IMR-90 (cell line): ENCODE data around the gene COL23A1. TPM values are rescaled to one million over a fixed set of nuclear protein-coding genes. Genes with fewer than 3 reads are reported as not detected.

Experiments used
- ATAC-seq: fragments of 200-7000 bp; cut with Tn5 transposase; 2 replicates; pipeline ENCODE4 v1.9.1; 2020; ENCODE audit warnings: low read depth, mild to moderate bottlenecking, moderate library complexity
- BruUV-seq: library from RNA; stranded (reverse); fragments of 400-500 nt; replicated peaks from 2 replicates; lab custom pipeline; 2021; lab: Mats Ljungman, UMichigan
- CTCF ChIA-PET: fragments of 300-600 bp; formaldehyde crosslinking; extraction: SDS; loops from one replicate; lab custom pipeline; 2021; ENCODE audit warnings: antibody characterized with exemption; lab: Yijun Ruan, JAX
- POLR2A ChIA-PET: fragments of 300-600 bp; sonication (Branson Sonifier 250); formaldehyde crosslinking; loops from one replicate; lab custom pipeline; 2022; ENCODE audit warnings: antibody characterized with exemption; ENCODE audit not compliant: unreplicated experiment; lab: Charles Lee
- DNase-seq: peaks from one replicate; pipeline ENCODE4 v3.0.0; 2013
- H2AFZ ChIP-seq: replicated peaks from 2 replicates; pipeline ENCODE3; 2013; ENCODE audit warnings: low read length, mild to moderate bottlenecking; ENCODE audit not compliant: poor library complexity
- H2AK5ac ChIP-seq: 2 replicates; pipeline ENCODE4 v1.6.1; 2013; ENCODE audit warnings: low read depth, low read length, inconsistent platforms
- H2AK9ac ChIP-seq: replicated peaks from 2 replicates; pipeline ENCODE3; 2013; ENCODE audit warnings: mild to moderate bottlenecking, low read depth, low read length, moderate library complexity; ENCODE audit not compliant: poor library complexity
- H2BK120ac ChIP-seq: 2 replicates; pipeline ENCODE4 v1.6.1; 2013; ENCODE audit warnings: low read depth, low read length, inconsistent platforms
- H2BK15ac ChIP-seq: 3 replicates; pipeline ENCODE4 v1.6.1; 2013; ENCODE audit warnings: low read depth, low read length, inconsistent platforms
- H2BK20ac ChIP-seq: 2 replicates; pipeline ENCODE4 v1.6.1; 2013; ENCODE audit warnings: low read depth, mild to moderate bottlenecking, inconsistent platforms, low read length, moderate library complexity
- H2BK5ac ChIP-seq: 2 replicates; pipeline ENCODE4 v1.6.1; 2013; ENCODE audit warnings: mild to moderate bottlenecking, low read depth, low read length, inconsistent platforms; ENCODE audit not compliant: poor library complexity, severe bottlenecking
- H3K14ac ChIP-seq: replicated peaks from 2 replicates; pipeline ENCODE4 v1.6.1; 2013; ENCODE audit warnings: low read depth, low read length, inconsistent platforms
- H3K18ac ChIP-seq: 2 replicates; pipeline ENCODE4 v1.6.1; 2013; ENCODE audit warnings: low read depth, low read length, control low read depth
- H3K23ac ChIP-seq: 2 replicates; pipeline ENCODE4 v1.6.1; 2013; ENCODE audit warnings: low read depth, low read length, inconsistent platforms
- H3K27ac ChIP-seq: 2 replicates; pipeline ENCODE4 v1.5.1; 2013; ENCODE audit warnings: mild to moderate bottlenecking, control low read depth, low read length; ENCODE audit not compliant: insufficient read depth
- H3K27me3 ChIP-seq: 2 replicates; pipeline ENCODE4 v1.6.1; 2013; ENCODE audit warnings: low read length; ENCODE audit not compliant: control insufficient read depth, insufficient read depth
- H3K36me3 ChIP-seq: 2 replicates; pipeline ENCODE4 v1.6.1; 2013; ENCODE audit warnings: low read length, mixed read lengths; ENCODE audit not compliant: control insufficient read depth, insufficient read depth
- H3K4ac ChIP-seq: 2 replicates; pipeline ENCODE4 v1.6.1; 2013; ENCODE audit warnings: low read depth, low read length, inconsistent platforms
- H3K4me1 ChIP-seq: 2 replicates; pipeline ENCODE4 v1.6.1; 2013; ENCODE audit warnings: low read length, mixed read lengths; ENCODE audit not compliant: control insufficient read depth, insufficient read depth
- H3K4me2 ChIP-seq: 2 replicates; pipeline ENCODE4 v1.6.1; 2013; ENCODE audit warnings: low read depth, mild to moderate bottlenecking, control low read depth, low read length, moderate library complexity
- H3K4me3 ChIP-seq: 2 replicates; pipeline ENCODE4 v1.5.1; 2013; ENCODE audit warnings: low read depth, mild to moderate bottlenecking, control low read depth, low read length, moderate library complexity; ENCODE audit not compliant: insufficient read depth
- H3K56ac ChIP-seq: 2 replicates; pipeline ENCODE4 v1.6.1; 2013; ENCODE audit warnings: low read length, inconsistent platforms; ENCODE audit not compliant: insufficient read depth; ENCODE audit errors: extremely low read depth
- H3K79me1 ChIP-seq, 2 experiments: 2 replicates each; pipeline ENCODE4 v1.6.1; 2013; ENCODE audit warnings: low read length in 2 of 2, inconsistent platforms in 1 of 2, low read depth in 1 of 2
- H3K9ac ChIP-seq: 2 replicates; pipeline ENCODE4 v1.6.1; 2013; ENCODE audit warnings: low read depth, low read length, control low read depth
- H3K9me1 ChIP-seq: 2 replicates; pipeline ENCODE4 v1.6.1; 2013; ENCODE audit warnings: low read length, inconsistent platforms; ENCODE audit not compliant: insufficient read depth
- H3K9me3 ChIP-seq: 2 replicates; pipeline ENCODE4 v1.6.1; 2013; ENCODE audit warnings: low read length; ENCODE audit not compliant: control insufficient read depth, insufficient read depth
- H4K20me1 ChIP-seq: 2 replicates; pipeline ENCODE4 v1.6.1; 2013; ENCODE audit warnings: low read length, inconsistent platforms; ENCODE audit not compliant: insufficient read depth
- H4K5ac ChIP-seq: 2 replicates; pipeline ENCODE4 v1.6.1; 2013; ENCODE audit warnings: mild to moderate bottlenecking, low read depth, low read length, control low read depth
- H4K8ac ChIP-seq, 2 experiments: 2 replicates each; pipeline ENCODE4 v1.6.1; 2013; ENCODE audit warnings: low read depth in 2 of 2, low read length in 2 of 2, control low read depth in 1 of 2, inconsistent platforms in 1 of 2
- H4K91ac ChIP-seq: 2 replicates; pipeline ENCODE4 v1.6.1; 2013; ENCODE audit warnings: low read depth, low read length, inconsistent platforms; ENCODE audit not compliant: insufficient read depth
- BHLHE40 ChIP-seq: fragments of 150-350 bp; IDR thresholded peaks from 2 replicates; pipeline ENCODE4 v1.6.1; 2016; ENCODE audit warnings: mild to moderate bottlenecking, low read depth, low read length
- CEBPB ChIP-seq: IDR thresholded peaks from 2 replicates; pipeline ENCODE4 v1.6.1; 2012; ENCODE audit warnings: low read depth, low read length, improper control_type of control experiment
- CHD1 ChIP-seq: IDR thresholded peaks from 2 replicates; pipeline ENCODE4 v1.6.1; 2012; ENCODE audit warnings: low read depth, low read length, improper control_type of control experiment
- ELK1 ChIP-seq: fragments of 150-350 bp; IDR thresholded peaks from 2 replicates; pipeline ENCODE4 v1.6.1; 2016; ENCODE audit warnings: low read depth, mild to moderate bottlenecking, low read length, moderate library complexity, borderline replicate concordance
- FOS ChIP-seq: fragments of 150-350 bp; IDR thresholded peaks from 2 replicates; pipeline ENCODE4 v1.6.1; 2016; ENCODE audit warnings: low read depth, low read length
- MAFK ChIP-seq: IDR thresholded peaks from 2 replicates; pipeline ENCODE4 v1.6.1; 2012; ENCODE audit warnings: low read depth, low read length, improper control_type of control experiment
- NFE2L2 ChIP-seq: fragments of 150-350 bp; IDR thresholded peaks from 2 replicates; pipeline ENCODE4 v1.6.1; 2016; ENCODE audit warnings: low read depth, mild to moderate bottlenecking, low read length
- POLR2A ChIP-seq: IDR thresholded peaks from 2 replicates; pipeline ENCODE4 v1.6.1; 2012; ENCODE audit warnings: mild to moderate bottlenecking, low read depth, low read length
- RAD21 ChIP-seq: IDR thresholded peaks from 2 replicates; pipeline ENCODE4 v1.6.1; 2012; ENCODE audit warnings: low read length, improper control_type of control experiment
- RCOR1 ChIP-seq: IDR thresholded peaks from 2 replicates; pipeline ENCODE4 v1.6.1; 2012; ENCODE audit warnings: mild to moderate bottlenecking, low read length, improper control_type of control experiment; ENCODE audit not compliant: insufficient replicate concordance
- RFX5 ChIP-seq: IDR thresholded peaks from 2 replicates; pipeline ENCODE4 v1.8.0; 2012; ENCODE audit warnings: low read depth, mild to moderate bottlenecking, low read length, moderate library complexity
- SMC3 ChIP-seq: fragments of 150-350 bp; IDR thresholded peaks from 2 replicates; pipeline ENCODE4 v1.6.1; 2016; ENCODE audit warnings: low read depth, mild to moderate bottlenecking, antibody characterized with exemption, low read length, moderate library complexity
- WGBS, 2 experiments: methylation state at CpG; one replicate each; pipeline versions ENCODE4 v1.1.5 to v1.1.7; 2013; ENCODE audit warnings: missing lambda C conversion rate in 2 of 2; ENCODE audit not compliant: insufficient read length in 1 of 2; ENCODE audit errors: extremely low coverage in 2 of 2; 5-methylcytosine and 5-hydroxymethylcytosine counted together
- dilution Hi-C: fragments of 300-500 bp; cut with HindIII; formaldehyde crosslinking; loops from one replicate; pipeline ENCODE4 v1.14.3; 2018; ENCODE audit warnings: low sequenced_read_pairs; ENCODE audit not compliant: unreplicated experiment
- in situ Hi-C: fragments of 300-500 bp; cut with MboI; formaldehyde crosslinking; loops from 3 replicates; pipeline ENCODE4 v1.14.3; 2019; ENCODE audit warnings: low sequenced_read_pairs, inconsistent platforms, mixed read lengths
- intact Hi-C: fragments of 100-400 bp; cut with micrococcal nuclease; formaldehyde crosslinking; loops from 2 replicates; pipeline ENCODE4 v1.10.0; 2022
- polyA plus RNA-seq, 3 experiments: library from polyadenylated mRNA; depleted of rRNA; stranded (reverse); fragments of >200 nt; gene quantifications; 2 replicates each; pipeline ENCODE4 v1.2.3, GENCODE V29; 2012; ENCODE audit warnings: low replicate concordance in 1 of 3
- total RNA-seq: library from RNA; depleted of rRNA; stranded (reverse); fragments of >200 nt; gene quantifications from 2 replicates; pipeline ENCODE4 v1.2.3, GENCODE V29; 2012

Gene COL23A1
- total and polyA plus RNA-seq, 2 of the 4 experiments (the other 2 are of a cell fraction), result not detected

- ATAC-seq, result no peak
- no peak overlapping the region for H3K4ac ChIP-seq
- no peak overlapping the region for H3K27ac ChIP-seq
- WGBS, 2 experiments, result no CpG with 5 or more reads among the region's 8 CpGs
- no peak overlapping the region for H3K4me2 ChIP-seq
- CTCF ChIA-PET, result no interaction called here
- H3K23ac ChIP-seq, result no peak overlapping the region
- no peak overlapping the region for H3K9ac ChIP-seq
- no peak for DNase-seq
- no peak overlapping the region for H2BK15ac ChIP-seq
- H3K56ac ChIP-seq, result no peak overlapping the region
- no peak overlapping the region for H2BK120ac ChIP-seq
- no peak for TF ChIP-seq NFE2L2
- no peak for TF ChIP-seq CEBPB
- TF ChIP-seq BHLHE40, result no peak
- no peak for TF ChIP-seq SMC3
- TF ChIP-seq ELK1, result no peak
- TF ChIP-seq MAFK, result no peak
- TF ChIP-seq POLR2A, result no peak
- no peak for TF ChIP-seq RCOR1
- TF ChIP-seq RAD21, result no peak
- TF ChIP-seq FOS, result no peak
- no peak for TF ChIP-seq RFX5
- TF ChIP-seq CHD1, result no peak
- dilution Hi-C loops, result no loop called here
- POLR2A ChIA-PET, result interaction anchor here (0.7 kb wide), 1 partner anchor 15 kb away, joined by 3 read pairs; no protein-coding TSS in a partner anchor
- H4K20me1 ChIP-seq, result no peaks in the 10 kb centered on the region
- no peaks in the 10 kb centered on the region for H3K9me1 ChIP-seq
- peaks cover 22% of the 10 kb centered on the region for H3K9me3 ChIP-seq
- no peaks in the 10 kb centered on the region for H3K4me1 ChIP-seq
- no peaks in the 10 kb centered on the region for H3K79me1 ChIP-seq
- H2BK20ac ChIP-seq, result no peak overlapping the region
- H2AK5ac ChIP-seq, result no peak overlapping the region
- in situ Hi-C loops, result no loop called here
- no peak overlapping the region for H3K14ac ChIP-seq
- no peak overlapping the region for H3K4me3 ChIP-seq
- no peak overlapping the region for H3K18ac ChIP-seq
- H3K27me3 ChIP-seq, result no peaks in the 10 kb centered on the region
- H4K91ac ChIP-seq, result no peak overlapping the region
- no TSS peak for BruUV-seq
- no peak overlapping the region for H4K8ac ChIP-seq
- no peak overlapping the region for H2BK5ac ChIP-seq
- H2AK9ac ChIP-seq, result no peak overlapping the region
- no peak overlapping the region for H2AFZ ChIP-seq
- no peak overlapping the region for H4K5ac ChIP-seq
- no peaks in the 10 kb centered on the region for H3K36me3 ChIP-seq
- intact Hi-C loops, result no loop called here
Observed at GRCh38 chr5:178404987-178405386, 185.2 kb downstream of the COL23A1 start.
